GM12891 (cell line): ENCODE measurements around the gene RNF150.

Source experiments
- POLR2A ChIP-seq: IDR thresholded peaks from 2 replicates; pipeline ENCODE4 v1.6.1; 2011; ENCODE audit warnings: low read depth, low read length, control low read depth
- POLR2AphosphoS5 ChIP-seq: IDR thresholded peaks from 2 replicates; pipeline ENCODE4 v1.6.1; 2011; ENCODE audit warnings: low read depth, low read length, control low read depth
- SPI1 ChIP-seq: IDR thresholded peaks from 2 replicates; pipeline ENCODE4 v1.6.1; 2011; ENCODE audit warnings: low read depth, low read length, control low read depth

DNA sequence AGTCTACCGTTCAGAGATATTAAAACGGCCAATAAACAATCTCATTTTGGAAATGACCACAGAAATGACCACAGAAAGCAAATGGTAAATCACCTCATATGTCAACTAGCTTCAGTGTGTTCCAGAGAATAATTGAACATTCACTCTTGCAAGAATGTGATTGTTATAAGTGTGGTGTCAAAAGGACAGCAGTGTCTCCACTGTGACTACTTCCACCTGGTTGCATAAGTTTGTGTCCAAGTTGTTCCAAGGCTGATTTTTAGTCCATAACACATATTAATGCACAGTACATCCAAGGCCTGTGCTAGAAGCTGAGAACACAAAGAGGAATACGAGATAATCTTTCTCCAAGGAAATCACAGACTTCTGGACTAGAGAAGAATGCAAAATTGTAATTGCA, 37.4 kb upstream of the RNF150 start:
- TF ChIP-seq POLR2AphosphoS5 (no peak), POLR2A (no peak), SPI1 (no peak)
